T-helper 2 cell treated with Interferon-gamma antibody and Interleukin-4, amounts not matched to agents 5 μg/mL and 100 μg/mL, for 36 hours (primary cell): ENCODE results near the gene ATP8B1.
A peak's percentile ranks its signal among the peaks of the same experiment; 100 is the strongest.
"Not testable (repeated sequence)": the region's sequence is repeated elsewhere in the genome, so short reads cannot be mapped to it uniquely, and the experiment has no call there.

Source experiments
- DNase-seq: peaks from one replicate; pipeline ENCODE4 v3.0.0; 2021; ENCODE audit warnings: low spot score
- H3K27ac Mint-ChIP-seq: one replicate; pipeline ENCODE4 v1.8.0; 2021; ENCODE audit warnings: mild to moderate bottlenecking, mixed read lengths
- H3K27me3 Mint-ChIP-seq: one replicate; pipeline ENCODE4 v1.8.0; 2021; ENCODE audit warnings: low read depth, mixed read lengths
- H3K36me3 Mint-ChIP-seq: one replicate; pipeline ENCODE4 v1.8.0; 2021; ENCODE audit warnings: low read depth, mixed read lengths
- H3K4me1 Mint-ChIP-seq: one replicate; pipeline ENCODE4 v1.8.0; 2021; ENCODE audit warnings: low read depth, mixed read lengths
- H3K4me3 Mint-ChIP-seq: one replicate; pipeline ENCODE4 v1.8.0; 2022; ENCODE audit warnings: mild to moderate bottlenecking, moderate library complexity, mixed read lengths
- H3K9me3 Mint-ChIP-seq: one replicate; pipeline ENCODE4 v1.8.0; 2021; ENCODE audit warnings: mixed read lengths

Gene ATP8B1

DNA sequence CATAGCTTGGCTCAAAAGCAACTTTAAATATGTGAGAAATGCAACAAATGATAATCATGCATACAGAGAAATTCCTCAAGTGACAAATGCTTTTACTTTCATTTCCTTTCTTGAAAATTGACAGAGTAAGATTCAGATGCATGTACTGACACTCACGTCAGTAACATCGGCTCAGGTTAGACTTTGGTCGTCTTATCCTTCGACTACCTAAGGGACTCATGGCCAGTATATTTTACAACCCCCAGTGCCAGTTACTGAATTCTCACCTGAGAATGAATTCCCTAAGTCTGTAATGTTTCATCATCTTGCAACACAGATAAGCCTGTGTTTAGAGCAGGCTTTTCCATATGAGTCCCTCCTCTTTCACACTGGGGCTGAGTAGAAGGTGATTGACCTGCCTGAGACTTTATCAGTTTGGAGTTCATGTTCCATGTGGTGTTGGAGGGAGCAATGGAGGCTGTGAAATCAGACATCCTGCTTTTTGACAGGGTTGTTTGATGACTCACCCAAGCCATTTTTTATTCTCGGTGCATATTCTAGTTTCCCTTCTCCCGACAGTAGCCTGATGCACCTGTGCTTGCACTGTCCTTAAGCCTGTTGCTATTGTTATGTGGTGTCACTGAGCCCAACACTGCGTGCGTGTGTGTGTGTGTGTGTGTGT, 30.5 kb upstream of the ATP8B1 start:
- H3K9me3 Mint-ChIP-seq = peaks cover 12% of the 10 kb centered on the region
- peak overlapping the region; percentile 10 for H3K27ac Mint-ChIP-seq
- H3K4me1 Mint-ChIP-seq = peaks cover 20% of the 10 kb centered on the region
- H3K4me3 Mint-ChIP-seq = peak overlapping the region; percentile 54
- H3K27me3 Mint-ChIP-seq = peaks cover 30% of the 10 kb centered on the region
- peaks cover 5% of the 10 kb centered on the region for H3K36me3 Mint-ChIP-seq
- DNase-seq = peak; percentile 11

DNA sequence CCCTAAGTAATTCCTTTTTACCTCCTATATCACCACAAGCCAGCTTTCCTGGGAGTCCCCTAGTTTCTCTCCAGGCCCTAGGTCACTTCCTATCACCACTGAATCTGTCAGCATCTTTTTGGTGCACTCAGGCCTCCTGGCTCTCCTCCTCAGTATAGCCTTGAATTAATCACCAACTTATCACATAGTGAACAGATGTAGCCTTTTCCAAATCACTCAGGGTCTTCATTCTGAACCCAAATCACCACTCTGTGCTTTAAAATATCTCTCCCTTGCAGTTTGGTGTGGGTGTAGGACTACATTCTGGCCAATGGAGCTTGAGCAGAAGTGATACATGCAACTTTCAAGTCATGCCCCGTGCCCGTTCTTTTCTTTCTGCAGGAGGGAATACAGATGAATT, 29.6 kb upstream of the ATP8B1 start:
- no peak for DNase-seq
- Mint-ChIP-seq H3K4me3 (no peak overlapping the region), H3K9me3 (peaks cover 12% of the 10 kb centered on the region), H3K27ac (no peak overlapping the region), H3K27me3 (peaks cover 29% of the 10 kb centered on the region), H3K4me1 (peaks cover 17% of the 10 kb centered on the region), H3K36me3 (peaks cover 5% of the 10 kb centered on the region)

DNA sequence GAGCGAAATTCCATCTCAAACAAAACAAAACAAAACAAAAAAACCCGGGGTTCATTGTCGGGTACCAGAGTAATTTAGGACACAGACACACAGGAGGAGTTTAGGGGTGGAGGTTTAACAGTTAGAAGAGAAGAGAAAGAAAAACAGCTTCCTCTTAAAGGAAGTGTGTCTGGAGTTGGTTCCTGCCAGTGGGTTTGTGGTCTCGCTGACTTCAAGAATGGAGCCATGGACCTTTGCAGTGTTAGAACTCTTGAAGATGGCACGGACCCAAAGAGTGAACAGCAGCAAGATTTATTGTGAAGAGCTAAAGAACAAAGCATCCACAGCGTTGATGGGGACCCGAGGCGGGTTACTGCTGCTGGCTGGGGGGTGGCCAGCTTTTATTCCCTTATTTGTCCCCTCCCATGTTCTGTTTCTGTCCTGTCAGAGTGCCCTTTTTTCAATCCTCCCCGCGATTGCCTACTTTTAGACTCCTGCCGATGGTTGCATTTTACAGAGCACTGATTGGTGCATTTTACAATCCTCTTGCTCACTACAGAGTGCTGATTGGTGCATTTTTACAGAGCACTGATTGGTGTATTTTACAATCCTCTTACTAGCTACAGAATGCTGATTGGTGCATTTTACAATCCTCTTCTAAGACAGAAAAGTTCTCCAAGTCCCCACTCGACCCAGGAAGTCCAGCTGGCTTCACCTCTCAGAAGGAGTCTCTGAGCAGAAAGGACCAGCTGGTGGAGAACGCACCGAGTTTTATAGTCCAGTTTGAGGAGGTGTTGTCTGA, 28.7 kb upstream of the ATP8B1 start:
- H3K4me3 Mint-ChIP-seq = no peak overlapping the region

DNA sequence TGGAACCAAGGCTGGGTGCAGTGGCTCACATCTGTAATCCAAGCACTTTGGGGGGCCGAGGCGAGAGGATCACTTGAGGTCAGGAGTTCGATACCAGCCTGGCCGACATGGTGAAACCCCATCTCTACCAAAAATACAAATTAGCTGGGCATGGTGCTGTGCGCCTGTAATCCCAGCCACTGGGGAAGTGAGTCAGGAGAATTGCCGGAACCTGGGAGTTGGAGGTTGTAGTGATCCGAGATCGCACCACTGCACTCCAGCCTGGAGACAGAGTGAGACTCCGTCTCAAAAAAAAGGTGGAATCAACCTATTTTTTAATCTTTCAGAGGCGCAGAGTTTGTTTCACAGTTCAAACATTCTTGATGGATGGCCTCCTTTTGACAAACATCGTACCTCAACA, 24.5 kb upstream of the ATP8B1 start:
- Mint-ChIP-seq H3K4me3 (no peak overlapping the region), H3K27ac (no peak overlapping the region), H3K4me1 (peaks cover 4% of the 10 kb centered on the region), H3K9me3 (peaks cover 12% of the 10 kb centered on the region), H3K36me3 (peaks cover 5% of the 10 kb centered on the region), H3K27me3 (peaks cover 16% of the 10 kb centered on the region)
- DNase-seq = no peak

More for the DNA sequence above, 28.7 kb upstream of the ATP8B1 start:
- H3K9me3 Mint-ChIP-seq = peaks cover 12% of the 10 kb centered on the region
- H3K27ac Mint-ChIP-seq = no peak overlapping the region
- H3K27me3 Mint-ChIP-seq = peaks cover 28% of the 10 kb centered on the region
- DNase-seq = no peak
- peaks cover 5% of the 10 kb centered on the region for H3K36me3 Mint-ChIP-seq
- H3K4me1 Mint-ChIP-seq = peaks cover 17% of the 10 kb centered on the region

DNA sequence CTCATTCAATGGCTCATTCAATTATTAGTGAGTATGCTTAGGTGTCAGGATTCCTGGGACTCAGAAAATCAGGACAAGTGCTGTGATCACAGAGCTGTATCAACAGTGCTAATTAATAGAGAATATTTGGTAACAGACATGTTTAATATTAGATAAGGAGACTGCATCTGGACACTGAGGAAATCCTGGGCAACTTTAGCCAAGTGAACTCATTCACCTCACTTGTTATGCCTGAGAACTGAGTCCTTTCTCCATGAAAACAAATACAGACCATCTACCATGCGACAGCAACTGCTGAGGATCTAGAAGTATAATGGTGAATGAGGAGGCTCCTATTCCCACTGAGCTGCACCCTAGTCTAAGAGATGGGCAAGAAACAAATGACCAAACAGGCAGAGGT, 23.1 kb upstream of the ATP8B1 start:
- H3K36me3 Mint-ChIP-seq = peaks cover 2% of the 10 kb centered on the region
- no peak overlapping the region for H3K4me3 Mint-ChIP-seq
- H3K27me3 Mint-ChIP-seq = peaks cover 15% of the 10 kb centered on the region
- peaks cover 4% of the 10 kb centered on the region for H3K9me3 Mint-ChIP-seq
- DNase-seq = no peak
- H3K27ac Mint-ChIP-seq = no peak overlapping the region
- H3K4me1 Mint-ChIP-seq = no peaks in the 10 kb centered on the region

DNA sequence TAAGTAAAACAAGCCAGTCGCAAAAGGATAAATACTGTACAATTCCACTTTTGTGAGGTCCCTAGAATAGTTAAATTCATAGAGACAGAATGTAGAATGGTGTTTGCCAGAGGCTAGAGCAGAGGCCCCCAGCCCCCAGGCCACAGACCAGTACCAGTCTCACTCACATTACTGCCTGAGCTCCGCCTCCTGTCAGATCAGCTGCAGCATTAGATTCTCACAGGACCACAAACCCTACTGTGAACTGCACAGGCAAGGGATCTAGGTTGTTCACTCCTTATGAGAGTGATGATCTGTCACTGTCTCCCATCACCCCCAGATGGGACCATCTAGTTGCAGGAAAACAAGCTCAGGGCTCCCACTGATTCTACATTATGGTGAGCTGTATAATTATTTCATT, 17.5 kb upstream of the ATP8B1 start:
- not testable (repeated sequence) for H3K36me3 Mint-ChIP-seq, H3K4me3 Mint-ChIP-seq, H3K4me1 Mint-ChIP-seq, H3K27ac Mint-ChIP-seq, H3K9me3 Mint-ChIP-seq, DNase-seq
- peaks cover 11% of the 10 kb centered on the region for H3K27me3 Mint-ChIP-seq

DNA sequence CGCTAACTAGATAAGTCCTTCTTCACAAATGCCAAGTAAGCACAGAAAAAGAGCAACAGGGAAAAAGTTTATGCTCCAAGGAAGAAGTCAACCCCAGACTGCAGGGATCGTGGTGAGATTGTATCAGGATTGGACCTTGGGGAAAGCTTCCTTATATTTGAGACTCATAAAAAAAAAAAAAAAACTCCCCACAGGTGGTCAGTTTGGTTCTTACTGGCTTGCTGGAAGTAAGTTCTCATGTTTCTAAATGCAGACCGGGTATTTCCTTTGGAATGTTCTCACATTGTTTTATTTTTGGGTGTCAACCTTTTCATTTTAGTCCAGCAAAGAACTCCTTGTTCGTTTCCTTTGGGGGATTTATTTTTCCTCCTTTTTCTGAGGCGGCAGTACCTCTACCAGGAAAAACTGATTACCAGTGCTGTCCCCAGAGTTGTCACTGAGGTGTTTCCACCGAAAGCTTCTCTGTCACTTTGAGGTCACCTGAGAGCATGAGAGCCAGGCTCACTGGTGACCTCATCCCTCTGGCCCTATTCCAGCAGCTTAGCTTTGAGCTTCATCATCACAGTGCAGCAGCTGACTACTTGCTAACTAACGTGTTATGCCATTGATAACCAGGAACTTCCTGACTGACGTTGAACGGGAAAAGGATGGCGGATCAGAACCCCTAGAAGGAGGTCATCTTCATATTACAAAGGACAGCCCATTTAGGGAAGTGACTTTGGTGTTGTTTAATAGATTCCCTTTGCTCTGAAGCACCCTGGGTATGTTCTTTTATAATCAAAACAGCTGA, 16.8 kb upstream of the ATP8B1 start:
- no peak for DNase-seq
- Mint-ChIP-seq H3K9me3 (no peaks in the 10 kb centered on the region), H3K4me3 (no peak overlapping the region)

DNA sequence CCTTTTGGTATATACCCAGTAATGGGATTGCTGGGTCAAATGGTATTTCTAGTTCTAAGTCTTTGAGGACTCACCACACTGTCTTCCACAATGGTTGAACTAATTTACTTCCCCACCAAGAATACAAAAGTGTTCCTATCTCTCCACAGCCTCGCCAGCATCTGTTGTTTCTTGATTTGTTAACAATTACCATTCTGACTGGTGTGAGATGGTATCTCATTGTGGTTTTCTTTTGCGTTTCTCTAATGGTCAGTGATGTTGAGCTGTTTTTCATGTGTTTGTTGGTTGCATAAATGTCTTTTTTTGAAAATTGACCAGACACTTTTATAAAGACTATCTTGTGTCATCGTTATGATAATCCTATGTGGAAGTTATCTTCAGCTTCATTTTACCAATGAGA, 16.0 kb upstream of the ATP8B1 start:
- Mint-ChIP-seq H3K27ac (no peak overlapping the region), H3K4me3 (no peak overlapping the region), H3K9me3 (peaks cover 2% of the 10 kb centered on the region), H3K27me3 (peaks cover 11% of the 10 kb centered on the region), H3K36me3 (no peaks in the 10 kb centered on the region), H3K4me1 (no peaks in the 10 kb centered on the region)
- DNase-seq = no peak

More for the DNA sequence above, 16.8 kb upstream of the ATP8B1 start:
- Mint-ChIP-seq H3K4me1 (no peaks in the 10 kb centered on the region), H3K27ac (no peak overlapping the region), H3K36me3 (no peaks in the 10 kb centered on the region), H3K27me3 (peaks cover 11% of the 10 kb centered on the region)

DNA sequence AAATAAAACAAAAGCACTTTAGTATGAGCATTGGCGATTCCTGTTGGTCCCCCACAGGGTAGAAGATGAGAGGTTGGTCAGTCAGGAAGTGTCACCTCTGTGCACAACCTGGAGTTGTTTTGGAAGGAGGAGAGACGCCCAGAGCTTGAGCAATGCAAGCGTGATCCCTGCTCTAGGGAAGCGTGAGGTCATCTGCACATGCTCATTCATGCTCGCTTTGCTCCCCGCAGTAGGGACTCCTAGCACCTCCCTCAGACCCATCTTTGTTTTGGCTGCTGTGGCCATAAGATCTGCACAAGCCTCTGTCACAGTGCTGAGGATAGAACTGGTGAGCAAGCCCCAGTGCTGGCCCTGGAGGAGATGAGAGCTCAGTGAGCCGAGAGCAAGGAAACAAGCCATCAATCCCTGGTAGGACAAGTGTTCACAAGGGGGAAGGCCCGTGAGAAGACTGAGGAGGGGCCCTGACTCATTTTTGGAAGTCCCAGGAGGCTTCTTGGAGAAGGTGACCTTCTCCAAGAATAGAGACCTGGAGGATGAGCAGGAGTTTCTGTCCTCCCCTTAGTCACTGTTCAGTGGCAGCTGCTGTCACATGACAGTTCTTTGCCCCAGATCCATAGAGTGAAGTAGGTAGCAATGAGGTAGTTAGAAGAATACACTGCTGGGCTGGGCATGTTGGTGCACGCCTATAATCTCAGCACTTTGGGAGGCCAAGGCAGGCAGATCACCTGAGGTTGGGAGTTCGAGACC, 13.3 kb upstream of the ATP8B1 start:
- Mint-ChIP-seq H3K27me3 (peaks cover 11% of the 10 kb centered on the region), H3K36me3 (peaks cover 2% of the 10 kb centered on the region), H3K9me3 (peaks cover 13% of the 10 kb centered on the region), H3K4me3 (no peak overlapping the region), H3K27ac (no peak overlapping the region), H3K4me1 (no peaks in the 10 kb centered on the region)
- no peak for DNase-seq

DNA sequence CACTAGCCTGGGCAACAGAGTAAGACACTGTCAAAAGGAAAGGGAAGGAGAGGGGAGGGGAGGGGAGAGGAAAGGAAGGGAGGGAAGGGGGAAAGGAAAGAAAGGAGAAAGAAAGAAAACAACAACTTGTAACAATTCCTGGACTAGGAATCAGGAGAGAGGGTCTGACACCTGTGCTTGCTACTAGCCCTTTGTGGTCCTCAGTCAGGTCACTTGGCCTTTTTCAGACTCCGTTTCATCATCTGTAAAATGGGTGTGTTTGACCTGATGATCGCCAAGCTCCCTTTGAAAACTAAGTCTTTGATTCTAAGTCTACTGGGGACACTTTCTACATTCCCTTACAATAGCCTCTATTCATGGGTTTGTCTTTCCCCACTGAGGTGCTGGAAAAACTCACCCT, 11.4 kb upstream of the ATP8B1 start:
- H3K36me3 Mint-ChIP-seq = peaks cover 2% of the 10 kb centered on the region
- peaks cover 16% of the 10 kb centered on the region for H3K9me3 Mint-ChIP-seq
- no peaks in the 10 kb centered on the region for H3K4me1 Mint-ChIP-seq
- DNase-seq = no peak
- peaks cover 5% of the 10 kb centered on the region for H3K27me3 Mint-ChIP-seq
- H3K27ac Mint-ChIP-seq = no peak overlapping the region
- H3K4me3 Mint-ChIP-seq = no peak overlapping the region

DNA sequence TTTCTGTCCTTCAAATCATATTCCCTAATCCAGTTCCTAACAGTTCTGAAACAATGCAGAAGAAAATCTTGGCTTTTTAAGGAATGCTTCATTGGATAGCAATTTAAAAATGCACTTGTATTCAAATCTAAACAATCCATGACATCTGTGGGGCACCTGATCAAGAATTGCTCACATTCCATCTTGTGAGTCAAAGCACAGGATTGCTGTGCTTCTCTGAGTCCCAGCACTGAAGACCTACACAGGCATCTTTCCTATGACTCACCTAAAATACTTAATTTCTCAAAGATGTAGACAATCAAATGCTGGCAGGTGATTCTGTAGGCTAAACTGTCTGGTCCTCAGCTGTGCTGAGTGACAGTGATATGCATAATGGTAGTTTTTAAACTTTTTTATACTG, 10.1 kb upstream of the ATP8B1 start:
- no peak overlapping the region for H3K4me3 Mint-ChIP-seq
- peaks cover 16% of the 10 kb centered on the region for H3K9me3 Mint-ChIP-seq
- peaks cover 10% of the 10 kb centered on the region for H3K27me3 Mint-ChIP-seq
- no peaks in the 10 kb centered on the region for H3K4me1 Mint-ChIP-seq
- peaks cover 2% of the 10 kb centered on the region for H3K36me3 Mint-ChIP-seq
- H3K27ac Mint-ChIP-seq = no peak overlapping the region
- DNase-seq = no peak

DNA sequence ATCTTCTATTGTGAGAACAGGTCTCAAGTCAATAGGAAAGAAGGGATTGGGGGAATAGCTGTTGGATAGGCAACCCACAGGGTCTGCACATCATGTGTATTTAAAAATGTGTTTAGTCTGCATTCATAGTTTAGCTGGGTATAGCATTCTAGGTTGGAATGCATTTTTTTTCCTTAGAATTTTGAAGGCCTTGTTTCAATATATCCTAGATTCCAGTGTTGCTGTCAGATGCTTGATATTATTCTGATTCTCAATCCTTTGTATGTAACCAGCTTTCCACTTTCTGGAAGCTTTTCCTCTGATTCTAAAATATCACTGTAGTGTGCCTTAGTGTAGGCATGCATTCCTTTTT, 9.0 kb upstream of the ATP8B1 start:
- no peak for DNase-seq
- Mint-ChIP-seq H3K36me3 (peaks cover 2% of the 10 kb centered on the region), H3K27me3 (peaks cover 7% of the 10 kb centered on the region), H3K4me1 (no peaks in the 10 kb centered on the region), H3K9me3 (peaks cover 16% of the 10 kb centered on the region), H3K4me3 (no peak overlapping the region), H3K27ac (no peak overlapping the region)

DNA sequence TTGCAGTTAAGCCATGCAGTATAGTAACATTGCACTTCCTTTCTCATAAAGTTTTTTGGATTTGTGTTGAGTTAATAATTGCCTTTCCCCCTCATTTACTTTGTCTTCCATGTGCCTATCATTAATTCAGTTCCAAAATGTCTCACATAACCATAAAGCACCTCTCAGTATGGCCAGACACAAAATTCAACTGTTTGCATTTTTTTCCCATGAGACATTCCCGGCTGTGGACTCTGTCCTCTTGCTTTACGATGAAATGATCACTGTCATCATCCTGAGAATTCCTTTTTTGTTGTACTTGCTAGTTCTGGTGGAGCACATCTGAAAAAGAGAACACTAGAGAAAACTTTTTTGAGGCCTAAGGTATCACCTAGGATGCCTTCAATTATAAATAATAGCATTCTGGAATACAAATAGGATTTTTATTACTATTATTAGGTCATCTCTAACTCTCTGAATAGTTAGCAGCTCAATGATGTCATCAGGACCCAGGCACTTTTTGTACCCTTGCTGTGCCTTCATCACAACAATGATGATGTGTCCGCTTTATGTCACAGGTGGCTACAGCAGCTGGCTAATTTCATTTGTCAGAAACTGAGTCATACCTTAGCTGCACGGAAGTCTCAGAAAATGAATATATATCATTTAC, 8.5 kb upstream of the ATP8B1 start:
- Mint-ChIP-seq H3K36me3 (peaks cover 2% of the 10 kb centered on the region), H3K4me3 (no peak overlapping the region), H3K9me3 (peaks cover 16% of the 10 kb centered on the region), H3K27me3 (peaks cover 10% of the 10 kb centered on the region), H3K27ac (no peak overlapping the region), H3K4me1 (no peaks in the 10 kb centered on the region)
- no peak for DNase-seq
